ENCODE data around the gene VPS18. TPM values are rescaled to one million over a fixed set of nuclear protein-coding genes. Genes with fewer than 3 reads are reported as not detected.

Gene VPS18
- total RNA-seq, 2 donors from 2014 or later: 17.1 to 23.7 TPM

DNA sequence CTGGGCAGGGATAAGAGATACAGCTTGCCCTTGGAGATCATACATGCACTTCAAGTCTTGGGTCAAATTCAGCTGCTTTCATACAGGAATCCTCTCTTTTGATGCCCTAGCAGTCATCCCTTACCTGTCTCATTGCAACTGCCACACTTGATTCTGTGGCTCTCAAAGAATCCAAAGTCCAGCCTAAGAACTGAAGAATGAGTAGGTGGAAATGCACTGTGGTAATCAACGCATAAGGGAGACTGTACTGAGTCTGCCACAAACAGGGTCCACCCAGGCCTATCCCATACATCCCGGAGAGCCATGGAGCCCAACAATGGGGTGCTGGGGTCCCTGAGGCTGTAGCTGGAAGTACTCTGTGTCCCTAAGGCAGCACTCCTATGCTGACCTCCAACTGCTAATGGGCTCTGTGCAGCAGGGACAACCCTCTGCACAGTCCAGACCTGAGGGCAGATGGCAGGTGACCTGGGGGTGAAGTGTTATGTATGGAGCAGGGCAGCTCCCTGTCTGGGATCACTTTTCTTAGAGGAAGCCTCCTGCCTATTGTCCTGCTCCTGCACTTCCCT, 1.7 kb upstream of the VPS18 start:
- intact Hi-C loops (cut with DNase I): loop anchor here in 1 of 2 donors (2.0 to 5.0 kb wide), 3 partner anchors 36 to 370 kb away; no protein-coding TSS in a partner anchor
- no peak for DNase-seq
- no peak for ATAC-seq

DNA sequence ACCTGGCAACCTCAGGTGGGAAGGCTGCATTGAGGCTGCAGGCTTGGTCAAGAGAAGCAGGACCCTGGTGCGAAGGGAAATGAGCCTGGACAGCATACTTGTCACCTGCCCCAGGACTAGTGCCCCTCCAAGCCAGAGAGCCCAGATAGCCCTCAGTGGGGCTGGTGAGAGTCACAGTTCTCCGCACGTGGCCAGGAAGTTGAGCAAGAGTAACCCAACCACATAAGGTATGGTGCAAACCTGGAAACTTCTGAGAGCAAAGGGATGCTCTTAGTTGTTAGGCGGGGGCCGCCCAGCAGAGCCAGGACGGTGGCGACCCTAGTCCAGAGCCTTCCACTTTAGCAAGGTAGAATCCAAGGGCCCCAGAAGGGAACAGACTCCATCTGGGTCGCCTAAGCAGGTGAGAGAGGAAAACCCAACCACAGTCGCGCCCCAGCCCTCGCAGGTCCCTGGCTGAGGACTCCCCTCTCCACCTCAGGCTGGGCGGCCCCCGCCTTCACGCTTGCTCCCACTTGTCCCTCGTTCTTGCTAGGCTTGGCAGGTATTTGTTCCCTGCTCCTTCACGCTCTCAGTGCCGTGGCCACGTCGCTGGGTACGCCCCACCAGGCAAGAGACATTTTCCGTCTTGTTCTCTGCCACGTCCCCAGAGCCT, 1.1 kb upstream of the VPS18 start:
- DNase-seq (no peak), ATAC-seq (no peak)
- intact Hi-C loops (cut with DNase I): loop anchor here in 1 of 2 donors (2.0 to 5.0 kb wide), 3 partner anchors 36 to 371 kb away; no protein-coding TSS in a partner anchor

DNA sequence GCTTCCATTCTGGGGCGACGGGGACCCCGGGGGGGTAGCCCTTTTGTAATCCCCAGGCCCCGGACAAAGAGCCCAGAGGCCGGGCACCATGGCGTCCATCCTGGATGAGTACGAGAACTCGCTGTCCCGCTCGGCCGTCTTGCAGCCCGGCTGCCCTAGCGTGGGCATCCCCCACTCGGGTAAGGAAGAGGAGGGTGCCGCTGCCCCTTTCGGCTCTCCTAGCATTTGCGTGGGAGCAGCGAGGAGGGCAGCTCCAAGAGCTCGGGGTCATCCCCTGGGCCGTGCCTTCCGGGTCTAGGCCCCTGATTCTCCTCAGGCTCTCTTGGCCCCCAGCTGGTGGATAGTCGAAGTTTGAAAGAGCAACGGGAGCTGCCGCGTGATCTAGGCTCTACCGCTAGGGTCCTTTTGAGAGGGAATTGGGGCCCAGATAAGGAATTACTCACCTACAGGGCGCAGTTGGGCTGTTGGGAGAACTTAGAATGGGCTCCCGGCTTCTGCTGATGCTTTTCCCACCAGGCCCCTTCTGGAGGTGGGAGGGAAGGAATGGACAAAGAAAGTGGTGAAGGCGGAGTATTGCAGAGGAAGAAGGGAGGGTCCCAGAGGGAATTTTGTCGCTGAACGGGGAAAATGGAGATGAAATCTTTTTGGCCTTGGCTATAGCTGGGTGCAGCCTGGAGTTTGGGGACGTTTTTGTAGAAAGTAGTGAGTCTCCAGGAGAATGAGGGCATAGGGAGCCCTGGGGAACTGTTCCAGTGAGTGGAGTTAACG, 615 bp downstream of the VPS18 start:
- intact Hi-C loops (cut with DNase I): loop anchor here in 1 of 2 donors (5.0 kb wide), 2 partner anchors 218 to 373 kb away; no protein-coding TSS in a partner anchor
- peak; percentile 47 to 72 for ATAC-seq
- peak; percentile 60 for DNase-seq

DNA sequence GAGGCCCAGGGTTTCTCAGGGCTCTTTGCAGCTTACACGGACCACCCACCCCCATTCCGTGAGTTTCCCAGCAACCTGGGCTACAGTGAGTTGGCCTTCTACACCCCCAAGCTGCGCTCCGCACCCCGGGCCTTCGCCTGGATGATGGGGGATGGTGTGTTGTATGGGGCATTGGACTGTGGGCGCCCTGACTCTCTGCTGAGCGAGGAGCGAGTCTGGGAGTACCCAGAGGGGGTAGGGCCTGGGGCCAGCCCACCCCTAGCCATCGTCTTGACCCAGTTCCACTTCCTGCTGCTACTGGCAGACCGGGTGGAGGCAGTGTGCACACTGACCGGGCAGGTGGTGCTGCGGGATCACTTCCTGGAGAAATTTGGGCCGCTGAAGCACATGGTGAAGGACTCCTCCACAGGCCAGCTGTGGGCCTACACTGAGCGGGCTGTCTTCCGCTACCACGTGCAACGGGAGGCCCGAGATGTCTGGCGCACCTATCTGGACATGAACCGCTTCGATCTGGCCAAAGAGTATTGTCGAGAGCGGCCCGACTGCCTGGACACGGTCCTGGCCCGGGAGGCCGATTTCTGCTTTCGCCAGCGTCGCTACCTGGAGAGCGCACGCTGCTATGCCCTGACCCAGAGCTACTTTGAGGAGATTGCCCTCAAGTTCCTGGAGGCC, 5.4 kb downstream of the VPS18 start:
- no peak for ATAC-seq
- intact Hi-C loops (cut with DNase I): loop anchor here in 1 of 2 donors (10.0 kb wide), 1 partner anchor 285 kb away; no protein-coding TSS in a partner anchor
- no peak for DNase-seq

DNA sequence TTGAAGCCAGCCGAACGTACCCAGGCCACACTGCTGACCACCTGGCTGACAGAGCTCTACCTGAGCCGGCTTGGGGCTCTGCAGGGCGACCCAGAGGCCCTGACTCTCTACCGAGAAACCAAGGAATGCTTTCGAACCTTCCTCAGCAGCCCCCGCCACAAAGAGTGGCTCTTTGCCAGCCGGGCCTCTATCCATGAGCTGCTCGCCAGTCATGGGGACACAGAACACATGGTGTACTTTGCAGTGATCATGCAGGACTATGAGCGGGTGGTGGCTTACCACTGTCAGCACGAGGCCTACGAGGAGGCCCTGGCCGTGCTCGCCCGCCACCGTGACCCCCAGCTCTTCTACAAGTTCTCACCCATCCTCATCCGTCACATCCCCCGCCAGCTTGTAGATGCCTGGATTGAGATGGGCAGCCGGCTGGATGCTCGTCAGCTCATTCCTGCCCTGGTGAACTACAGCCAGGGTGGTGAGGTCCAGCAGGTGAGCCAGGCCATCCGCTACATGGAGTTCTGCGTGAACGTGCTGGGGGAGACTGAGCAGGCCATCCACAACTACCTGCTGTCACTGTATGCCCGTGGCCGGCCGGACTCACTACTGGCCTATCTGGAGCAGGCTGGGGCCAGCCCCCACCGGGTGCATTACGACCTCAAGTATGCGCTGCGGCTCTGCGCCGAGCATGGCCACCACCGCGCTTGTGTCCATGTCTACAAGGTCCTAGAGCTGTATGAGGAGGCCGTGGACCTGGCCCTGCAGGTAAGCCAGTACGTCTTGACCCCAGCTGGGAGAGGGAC, 6.2 kb downstream of the VPS18 start:
- intact Hi-C loops (cut with DNase I): loop anchor here in 1 of 2 donors (10.0 kb wide), 1 partner anchor 284 kb away; no protein-coding TSS in a partner anchor
- DNase-seq: no peak
- no peak for ATAC-seq

DNA sequence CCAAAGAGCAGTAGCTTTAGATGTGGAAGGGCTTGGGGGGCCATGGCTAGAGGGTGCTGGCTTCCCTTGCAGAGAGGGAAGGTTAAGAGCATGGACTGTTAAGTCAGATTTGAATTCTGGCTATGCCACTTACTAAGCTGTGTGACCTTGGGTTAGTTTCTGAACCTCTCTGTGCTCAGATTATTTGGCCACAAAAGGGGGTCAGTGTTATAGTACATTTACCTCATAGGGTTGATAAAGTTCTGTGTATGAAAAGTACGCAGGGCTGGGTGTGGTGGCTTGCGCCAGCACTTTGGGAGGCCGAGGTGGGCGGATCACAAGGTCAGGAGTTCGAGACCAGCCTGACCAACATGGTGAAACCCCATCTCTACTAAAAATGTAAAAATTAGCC, 6.8 kb downstream of the VPS18 start:
- DNase-seq (no peak), ATAC-seq (no peak)
- intact Hi-C loops (cut with DNase I): loop anchor here in 1 of 2 donors (10.0 kb wide), 1 partner anchor 284 kb away; no protein-coding TSS in a partner anchor

DNA sequence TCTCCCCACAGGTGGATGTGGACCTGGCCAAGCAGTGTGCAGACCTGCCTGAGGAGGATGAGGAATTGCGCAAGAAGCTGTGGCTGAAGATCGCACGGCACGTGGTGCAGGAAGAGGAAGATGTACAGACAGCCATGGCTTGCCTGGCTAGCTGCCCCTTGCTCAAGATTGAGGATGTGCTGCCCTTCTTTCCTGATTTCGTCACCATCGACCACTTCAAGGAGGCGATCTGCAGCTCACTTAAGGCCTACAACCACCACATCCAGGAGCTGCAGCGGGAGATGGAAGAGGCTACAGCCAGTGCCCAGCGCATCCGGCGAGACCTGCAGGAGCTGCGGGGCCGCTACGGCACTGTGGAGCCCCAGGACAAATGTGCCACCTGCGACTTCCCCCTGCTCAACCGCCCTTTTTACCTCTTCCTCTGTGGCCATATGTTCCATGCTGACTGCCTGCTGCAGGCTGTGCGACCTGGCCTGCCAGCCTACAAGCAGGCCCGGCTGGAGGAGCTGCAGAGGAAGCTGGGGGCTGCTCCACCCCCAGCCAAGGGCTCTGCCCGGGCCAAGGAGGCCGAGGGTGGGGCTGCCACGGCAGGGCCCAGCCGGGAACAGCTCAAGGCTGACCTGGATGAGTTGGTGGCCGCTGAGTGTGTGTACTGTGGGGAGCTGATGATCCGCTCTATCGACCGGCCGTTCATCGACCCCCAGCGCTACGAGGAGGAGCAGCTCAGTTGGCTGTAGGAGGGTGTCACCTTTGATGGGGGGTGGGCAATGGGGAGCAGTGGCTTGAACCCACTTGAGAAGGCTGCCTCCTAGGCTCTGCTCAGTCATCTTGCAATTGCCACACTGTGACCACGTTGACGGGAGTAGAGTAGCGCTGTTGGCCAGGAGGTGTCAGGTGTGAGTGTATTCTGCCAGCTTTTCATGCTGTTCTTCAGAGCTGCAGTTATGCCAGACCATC, 8.6 kb downstream of the VPS18 start:
- no peak for ATAC-seq
- intact Hi-C loops (cut with DNase I): loop anchor here in 1 of 2 donors (10.0 kb wide), 1 partner anchor 282 kb away; no protein-coding TSS in a partner anchor

DNA sequence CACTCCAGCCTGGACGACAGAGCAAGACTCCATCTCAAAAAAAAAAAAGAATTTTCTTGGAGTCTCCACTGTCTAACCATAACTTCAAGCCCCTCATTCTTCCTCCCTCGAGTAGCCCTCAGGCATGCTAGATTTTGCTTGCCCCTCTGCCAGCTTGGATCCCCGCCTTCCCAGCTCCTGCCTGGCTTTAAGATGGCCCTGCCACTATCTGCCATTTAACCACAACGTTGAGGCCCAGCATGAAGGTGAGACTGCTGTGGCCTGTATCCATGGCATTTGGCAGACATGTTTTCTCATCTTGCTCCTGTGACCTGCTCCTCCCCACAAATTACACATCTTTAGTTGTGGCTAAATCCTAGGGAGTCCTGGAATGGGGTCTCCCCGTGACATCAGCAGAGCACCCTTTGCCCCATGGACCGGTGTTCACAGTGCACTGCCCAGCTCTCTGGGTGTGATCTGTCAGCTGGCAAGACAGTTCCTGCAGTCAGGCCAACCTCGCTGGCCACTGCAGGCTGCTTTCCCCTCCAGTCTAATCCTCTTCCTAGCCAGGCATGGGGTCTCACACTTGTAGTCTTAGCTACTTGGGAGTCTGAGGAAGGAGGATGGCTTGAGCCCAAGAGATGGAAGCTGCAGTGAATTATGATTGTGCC, 10.4 kb downstream of the VPS18 start:
- intact Hi-C loops (cut with DNase I): loop anchor here (1.0 to 10.0 kb wide), 4 partner anchors 38 to 280 kb away; no protein-coding TSS in a partner anchor
- ATAC-seq (no peak), DNase-seq (no peak)

More for the DNA sequence above, 8.6 kb downstream of the VPS18 start:
- DNase-seq: peak; percentile 57

DNA sequence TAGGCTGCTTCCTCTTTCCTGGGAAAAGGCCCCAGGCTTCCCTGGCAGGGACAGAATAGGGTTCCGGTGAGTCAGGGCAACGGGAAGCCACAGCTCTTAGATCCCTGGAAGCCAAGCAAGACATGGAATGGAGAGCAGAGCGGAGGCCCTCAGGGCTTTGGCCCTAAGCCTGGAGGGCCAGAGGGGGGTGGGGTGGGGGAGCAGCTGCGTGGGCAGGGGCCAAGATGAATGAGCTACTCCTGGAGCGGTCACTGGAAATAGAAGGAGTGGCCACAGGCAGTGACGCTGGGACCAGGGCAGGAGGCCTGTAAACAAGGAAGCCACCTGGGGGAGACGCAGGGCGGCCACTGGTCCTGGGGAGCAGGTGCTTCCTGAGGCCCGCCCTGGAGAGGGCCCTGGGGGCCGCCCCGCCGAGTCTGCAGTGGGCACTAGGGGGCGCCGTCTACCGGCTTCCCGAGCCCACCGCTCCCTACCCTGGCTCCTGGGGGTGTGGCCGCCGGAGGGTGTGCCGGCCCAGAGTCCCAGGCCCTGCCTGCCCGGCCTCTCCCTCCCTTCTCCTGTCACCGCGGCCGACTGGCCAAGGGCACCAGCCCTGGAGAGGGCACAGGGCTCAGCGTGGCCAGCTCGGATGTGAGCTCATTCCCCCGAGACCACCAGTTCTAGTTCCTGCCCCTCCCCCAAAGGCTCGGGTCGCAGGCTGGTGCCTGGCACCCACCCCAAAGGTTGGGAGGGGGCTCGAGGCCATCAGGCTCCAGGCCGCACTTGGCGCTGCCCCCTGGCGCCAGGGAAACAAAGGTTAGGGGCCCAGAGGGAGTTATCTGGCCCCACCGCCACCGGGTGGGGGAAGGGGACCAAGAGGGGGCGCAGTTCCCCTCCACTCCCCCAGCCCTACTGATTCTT, 12.1 kb downstream of the VPS18 start:
- DNase-seq: peak; percentile 91
- ATAC-seq: peak; percentile 80 to 85
- intact Hi-C loops (cut with DNase I): loop anchor here (2.0 to 10.0 kb wide), 3 partner anchors 36 to 278 kb away; no protein-coding TSS in a partner anchor

DNA sequence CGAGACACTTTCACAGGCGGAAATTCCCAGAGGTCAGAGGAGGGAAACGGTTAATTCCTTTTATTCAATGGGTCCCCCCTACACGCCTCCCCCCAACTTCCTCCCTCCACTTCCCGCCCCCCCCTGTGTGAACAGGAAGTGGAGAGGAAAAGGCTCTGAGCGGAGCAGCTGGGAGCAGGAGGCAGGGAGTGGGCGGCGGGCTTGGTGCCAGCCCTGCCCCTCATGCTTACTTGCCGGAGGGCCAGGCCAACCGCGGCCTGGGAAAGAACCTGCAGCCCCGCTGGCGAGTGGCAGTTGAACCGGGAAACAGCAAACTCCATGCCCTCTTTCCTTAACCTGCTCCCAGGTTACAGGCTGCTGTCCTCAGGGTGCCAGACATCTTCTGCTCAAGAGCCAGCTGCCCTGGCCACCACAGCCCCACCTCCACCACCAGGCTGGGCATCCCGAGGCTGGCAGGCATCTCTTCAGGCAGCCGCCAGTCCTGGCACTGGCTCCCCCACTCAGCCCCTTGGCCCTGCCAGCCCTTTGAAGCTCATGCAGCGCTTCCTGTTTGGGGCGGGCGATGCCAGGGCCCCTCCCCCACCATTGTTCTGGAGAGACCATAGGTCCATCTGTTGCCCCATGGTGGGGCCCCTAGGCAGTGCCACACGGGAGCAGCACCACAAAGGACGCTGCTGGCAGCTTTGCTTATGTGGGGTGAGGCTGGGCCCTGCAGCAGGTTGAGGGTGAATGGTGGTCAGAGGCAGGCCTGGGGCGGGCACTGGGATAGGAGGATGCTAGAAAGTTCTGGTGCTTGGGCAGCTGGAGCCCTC, 12.9 kb downstream of the VPS18 start:
- intact Hi-C loops (cut with DNase I): loop anchor here (2.0 to 10.0 kb wide), 3 partner anchors 35 to 278 kb away; no protein-coding TSS in a partner anchor
- peak; percentile 70 for DNase-seq

DNA sequence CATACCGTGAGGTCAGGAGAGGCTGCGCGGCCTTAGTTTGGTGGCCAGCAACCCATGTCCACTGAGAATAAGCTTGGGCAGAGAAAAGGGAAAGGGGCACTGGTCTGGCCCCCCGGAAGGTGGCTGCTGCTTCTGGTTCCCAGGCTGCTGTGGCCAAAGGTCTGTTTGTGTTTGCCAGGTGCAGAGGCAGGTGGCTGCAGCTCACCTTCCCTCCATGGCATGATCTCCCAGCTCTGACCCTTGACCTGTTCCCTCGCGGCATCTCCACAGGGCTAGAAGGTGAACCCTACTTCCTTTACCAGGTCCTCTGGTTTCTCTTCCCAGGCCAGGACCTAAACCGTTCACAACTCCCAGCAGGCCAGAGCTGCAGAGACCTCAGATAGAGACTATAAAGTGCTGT, 13.8 kb downstream of the VPS18 start:
- DNase-seq (no peak), ATAC-seq (no peak)
- intact Hi-C loops (cut with DNase I): loop anchor here (5.0 to 10.0 kb wide), 2 partner anchors 34 to 277 kb away; no protein-coding TSS in a partner anchor

More for the DNA sequence above, 12.9 kb downstream of the VPS18 start:
- ATAC-seq: peak; percentile 41 to 48

DNA sequence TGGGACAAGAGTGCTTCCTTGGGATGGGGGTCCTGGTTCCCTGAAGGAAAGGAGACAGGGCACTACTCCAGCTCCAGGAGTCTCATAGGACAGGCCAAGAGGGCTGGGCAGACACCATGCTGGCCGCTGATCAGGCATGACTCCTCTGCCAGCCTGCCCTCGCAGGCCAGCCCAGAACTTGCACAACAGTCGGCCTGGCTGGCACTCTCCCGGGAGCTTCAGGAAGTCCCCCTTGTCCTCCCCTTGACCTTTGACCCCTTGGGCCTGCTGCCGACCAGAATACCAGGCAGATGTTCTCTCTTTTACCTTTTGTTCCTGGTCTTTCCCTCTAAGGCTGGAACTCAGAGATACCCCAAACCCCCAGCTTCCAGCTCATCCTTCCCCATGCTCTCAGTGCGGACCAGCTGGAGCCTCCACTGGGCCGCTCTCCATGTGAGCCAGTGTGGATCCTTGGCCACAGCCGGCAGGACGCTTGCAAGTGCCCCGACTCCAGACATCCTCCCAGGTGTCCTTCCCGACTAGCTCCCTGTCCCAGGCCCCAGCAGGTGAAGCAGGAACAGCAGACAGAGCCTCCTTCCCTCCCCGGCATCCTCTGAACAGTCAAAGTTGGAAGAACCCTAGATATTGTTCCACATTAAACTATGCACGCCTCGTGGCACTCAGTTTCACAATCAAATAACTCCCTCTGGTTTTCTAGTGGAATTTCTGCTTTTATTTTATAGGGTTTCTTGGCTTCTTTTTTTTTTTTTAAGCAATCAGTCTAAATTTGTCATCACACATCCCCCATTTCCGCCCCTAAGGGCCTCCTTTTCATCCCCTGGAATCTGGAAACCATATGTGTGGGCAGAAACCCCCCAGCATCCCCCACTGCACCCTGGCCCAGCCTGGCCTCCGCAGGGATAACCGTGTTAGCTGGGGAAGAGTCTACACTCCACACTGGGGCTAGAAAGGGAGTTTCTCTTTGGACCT, 15.7 kb downstream of the VPS18 start:
- DNase-seq (peak; percentile 62), ATAC-seq (peak in 1 of 2 donors; percentile 22)
- intact Hi-C loops (cut with DNase I): loop anchor here (5.0 to 10.0 kb wide), 2 partner anchors 32 to 275 kb away; no protein-coding TSS in a partner anchor

DNA sequence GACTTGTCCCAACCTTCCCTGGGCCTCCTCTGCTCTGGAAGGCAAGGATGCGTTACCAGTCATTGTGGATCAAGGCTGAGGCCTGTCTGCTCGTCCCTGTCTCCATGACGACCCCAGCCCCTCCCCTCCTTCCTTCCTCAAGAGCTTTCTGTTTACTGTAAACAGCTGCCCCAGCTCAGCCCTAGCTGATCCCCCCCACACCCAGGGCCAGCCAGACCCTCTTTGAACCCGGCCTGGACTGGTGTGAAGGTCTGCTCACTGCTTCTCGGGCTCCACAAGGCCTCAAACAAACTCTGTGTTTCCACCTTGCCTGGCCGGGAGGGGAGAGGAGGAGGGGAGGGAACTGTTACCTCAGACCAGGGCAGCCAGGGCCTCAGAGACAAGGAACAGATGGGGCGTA, 16.9 kb downstream of the VPS18 start:
- intact Hi-C loops (cut with DNase I): no loop called here
- DNase-seq (no peak), ATAC-seq (no peak)
